ENCODE results near the gene PSMC3.

PSMC3 gene

DNA sequence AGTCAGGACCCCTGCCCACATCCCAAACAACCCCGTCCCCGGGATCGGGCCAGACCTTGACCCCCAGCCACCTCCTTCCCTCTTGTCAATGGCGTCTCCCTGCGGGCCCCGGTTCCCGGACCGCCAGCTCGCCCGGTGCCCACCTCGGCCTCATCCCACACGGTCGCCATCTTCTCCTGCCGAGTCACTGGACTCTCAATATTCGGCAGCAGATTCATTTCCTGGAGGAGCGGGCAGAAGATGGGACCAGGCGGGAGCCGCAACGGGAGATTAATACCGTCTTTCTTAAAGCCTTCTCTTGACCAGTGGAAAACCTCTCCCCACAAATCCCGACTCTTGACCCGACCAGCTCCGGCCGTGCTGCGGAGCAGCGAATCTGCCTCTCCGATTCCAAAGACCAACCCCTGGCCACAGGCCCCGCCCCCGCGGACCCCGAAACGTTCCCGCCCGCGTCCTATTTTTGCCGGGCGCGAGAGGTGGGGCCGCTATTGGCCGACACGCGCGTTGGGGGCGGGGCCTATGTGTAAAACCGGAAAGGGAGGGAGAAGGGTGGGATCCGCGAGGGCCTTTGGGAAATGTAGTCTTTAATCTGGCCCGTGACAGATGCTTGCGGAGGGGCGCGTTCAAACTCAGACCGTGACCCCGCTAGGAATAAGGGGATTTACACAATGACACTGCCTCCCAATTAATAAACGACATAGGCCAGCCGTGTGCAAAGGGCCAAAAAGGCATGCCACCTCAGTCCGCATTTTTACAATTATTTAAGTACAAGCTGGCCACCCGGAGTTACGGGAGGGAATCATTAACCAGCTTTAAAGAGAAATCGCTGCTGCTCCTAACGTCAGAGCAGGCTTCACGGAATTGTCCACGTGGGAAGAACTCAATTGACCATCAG lies at the start of gene PSMC3:
Gene PSMC3 (minus strand): TSS at position 378 of the 895 bp plus-strand sequence. CDS start 160 bp downstream, at position 218.
- peak; percentile 97 to 99 for DNase-seq
- TF ChIP-seq GATA1 (IDR thresholded peaks at IDR 0.05; ENCODE audit: low read depth, low read length): no peak
- TF ChIP-seq POLR2A (IDR thresholded peaks at IDR 0.05; ENCODE audit: low read length): peak; percentile 83

DNA sequence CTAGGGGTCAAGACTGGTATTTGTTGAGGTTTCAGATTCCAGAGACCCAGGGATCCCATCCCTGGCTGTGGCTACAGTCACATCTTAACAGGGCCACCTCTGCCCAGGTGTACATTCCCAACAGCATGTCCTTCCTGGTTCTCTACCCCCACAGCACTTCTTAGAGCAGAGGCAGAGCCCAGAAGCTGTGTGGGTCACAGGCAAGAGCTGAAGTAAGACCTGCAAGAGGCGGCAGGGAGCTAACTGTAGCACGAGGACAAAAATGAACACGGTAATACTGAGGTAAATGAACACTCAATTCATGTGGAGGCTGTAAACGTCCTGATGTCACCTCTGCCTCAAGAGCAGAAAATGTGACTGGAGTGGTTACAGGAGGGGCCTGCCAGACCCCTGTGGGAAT lies 44.4 kb upstream of the PSMC3 start:
- no peak for DNase-seq
- no peak for TF ChIP-seq GATA1 (IDR thresholded peaks at IDR 0.05; ENCODE audit: low read depth, low read length)

DNA sequence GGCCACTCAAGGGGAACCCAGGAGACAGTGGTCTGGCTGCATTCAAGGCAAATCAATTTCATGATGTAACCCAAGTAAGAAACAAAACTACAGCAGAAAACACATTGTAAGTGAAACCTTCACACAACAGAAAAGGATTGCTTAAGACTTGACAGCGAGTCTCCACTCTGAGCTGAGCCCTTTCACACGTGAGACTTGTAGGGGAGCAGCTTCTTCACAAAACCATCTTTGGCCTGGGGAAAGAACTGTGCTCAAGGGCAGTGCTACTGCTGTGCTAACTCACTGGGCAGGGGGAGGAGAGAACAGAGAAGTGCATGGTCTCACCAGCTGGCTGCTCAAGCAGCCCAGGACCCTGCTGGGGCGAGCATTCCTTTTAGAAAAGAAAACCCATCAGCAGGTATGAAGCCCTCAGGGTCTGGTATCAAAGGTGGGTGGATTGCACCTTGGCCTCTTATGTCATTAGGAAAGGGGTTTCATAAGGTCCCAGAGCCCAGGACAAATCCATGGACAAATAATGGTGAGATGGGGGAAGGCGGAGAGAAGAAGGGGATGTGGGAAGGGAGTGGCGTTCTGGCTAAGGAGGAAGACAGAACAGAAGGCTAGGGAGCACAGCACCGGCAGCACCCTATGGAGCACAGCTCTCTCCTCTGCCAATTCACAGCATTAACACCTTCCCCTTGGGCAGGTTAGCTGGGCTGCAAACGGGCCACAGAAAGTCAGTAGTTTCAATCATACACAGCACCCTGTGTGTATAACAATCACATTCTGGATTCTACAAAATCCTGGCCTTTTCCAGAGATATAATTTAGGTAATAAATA lies 43.3 kb upstream of the PSMC3 start:
- no peak for DNase-seq
- TF ChIP-seq GATA1 (IDR thresholded peaks at IDR 0.05; ENCODE audit: low read depth, low read length) (no peak), POLR2A (IDR thresholded peaks at IDR 0.05; ENCODE audit: low read length) (no peak)

DNA sequence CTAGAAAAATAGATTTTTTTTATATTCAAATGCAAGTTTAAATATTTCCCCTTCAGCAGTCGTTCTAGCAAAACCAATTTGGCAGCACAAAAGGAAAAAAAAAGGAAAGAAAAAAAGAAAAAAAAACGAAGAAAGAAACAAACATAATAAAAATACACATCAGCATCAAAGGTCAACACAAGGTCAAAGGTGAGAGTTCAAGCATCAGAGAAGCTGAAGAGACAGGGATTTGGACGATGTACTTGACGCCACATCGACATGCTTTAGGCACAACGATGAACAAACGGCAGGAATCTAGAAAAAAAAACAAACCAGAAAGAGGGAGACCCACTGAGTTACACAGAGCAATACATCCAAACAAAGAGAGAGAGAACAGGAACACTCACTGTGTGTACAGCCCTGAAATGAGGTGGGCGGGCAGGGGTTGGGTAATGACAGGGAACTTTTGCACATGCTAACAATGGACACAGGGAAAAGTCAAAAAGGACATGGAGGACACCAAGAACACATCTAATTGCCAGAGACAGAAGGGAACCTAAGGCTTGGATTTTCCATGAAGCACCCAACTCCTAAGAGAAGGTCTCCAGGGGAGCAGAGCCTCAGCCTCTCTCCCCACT lies 42.5 kb upstream of the PSMC3 start:
- TF ChIP-seq GATA1 (IDR thresholded peaks at IDR 0.05; ENCODE audit: low read depth, low read length) (no peak), POLR2A (IDR thresholded peaks at IDR 0.05; ENCODE audit: low read length) (no peak)

DNA sequence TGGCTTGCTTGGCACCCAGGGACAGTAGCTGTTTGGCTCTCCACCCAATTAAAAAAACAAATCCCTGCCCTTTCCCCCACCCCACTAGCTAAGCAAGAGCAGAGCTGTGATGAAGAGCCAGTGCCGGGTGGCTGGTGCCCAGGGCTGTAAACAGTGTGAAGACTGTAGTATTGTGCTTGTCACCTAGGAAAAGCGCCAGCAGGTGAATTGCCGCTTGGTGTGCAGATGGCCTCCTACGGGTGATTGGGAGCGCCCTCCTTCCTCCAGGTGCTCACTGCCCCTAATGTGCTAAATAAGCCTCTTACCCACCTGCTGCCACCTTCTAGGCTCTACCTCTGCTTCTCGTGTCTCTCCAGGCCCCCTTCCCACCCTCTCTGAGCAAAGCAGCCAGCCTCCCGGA lies 41.1 kb upstream of the PSMC3 start:
- TF ChIP-seq POLR2A (IDR thresholded peaks at IDR 0.05; ENCODE audit: low read length) (no peak), GATA1 (IDR thresholded peaks at IDR 0.05; ENCODE audit: low read depth, low read length) (no peak)
- no peak for DNase-seq

More for the DNA sequence above, 42.5 kb upstream of the PSMC3 start:
- DNase-seq: no peak

DNA sequence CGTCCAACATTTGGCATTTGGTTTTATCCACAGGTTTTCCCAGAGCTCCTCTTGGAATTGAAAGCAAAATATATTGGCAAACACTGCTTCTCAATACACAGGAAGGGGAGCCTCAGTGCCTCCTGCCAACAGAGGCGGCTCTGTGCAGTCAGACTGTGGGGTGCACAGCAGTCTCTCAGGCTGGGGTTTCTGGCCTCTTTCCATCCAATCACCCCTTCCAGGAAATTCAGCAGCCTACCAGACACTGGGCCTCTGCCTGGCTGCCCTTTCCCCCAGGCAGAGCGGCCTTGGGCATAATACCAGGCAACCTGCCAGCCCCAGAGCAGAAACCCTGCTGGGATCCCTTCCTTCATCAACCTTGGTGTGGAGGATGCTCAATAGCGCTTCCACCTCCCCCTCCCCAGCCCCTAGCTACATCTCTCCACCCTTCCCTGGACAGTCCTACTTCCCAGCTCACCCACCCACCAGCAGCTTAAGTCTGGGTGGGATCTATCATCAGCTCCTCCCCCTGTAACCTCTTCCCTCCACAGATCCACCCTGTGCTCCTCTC lies 40.5 kb upstream of the PSMC3 start:
- DNase-seq: no peak
- no peak for TF ChIP-seq GATA1 (IDR thresholded peaks at IDR 0.05; ENCODE audit: low read depth, low read length)
- no peak for TF ChIP-seq POLR2A (IDR thresholded peaks at IDR 0.05; ENCODE audit: low read length)

DNA sequence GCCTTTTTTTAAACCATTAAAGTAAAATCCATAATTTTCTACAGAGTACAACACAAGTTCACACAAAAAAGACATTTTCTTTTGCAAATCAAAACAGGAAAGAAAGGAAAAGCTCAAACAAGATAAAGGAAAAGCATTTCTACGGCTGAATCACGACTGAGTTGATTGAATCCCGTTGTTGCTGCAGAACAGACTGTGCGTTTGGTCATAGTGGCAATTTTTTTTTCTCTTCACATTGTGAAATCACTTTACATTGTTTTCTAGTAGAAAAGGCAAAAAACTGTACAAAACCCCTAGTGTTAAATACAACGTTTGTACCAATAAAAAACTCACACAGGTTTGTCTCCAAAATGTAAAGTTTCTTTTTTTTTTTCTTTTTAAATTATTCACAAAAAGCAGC lies 40.0 kb upstream of the PSMC3 start:
- TF ChIP-seq POLR2A (IDR thresholded peaks at IDR 0.05; ENCODE audit: low read length) (no peak), GATA1 (IDR thresholded peaks at IDR 0.05; ENCODE audit: low read depth, low read length) (no peak)
- DNase-seq: no peak

DNA sequence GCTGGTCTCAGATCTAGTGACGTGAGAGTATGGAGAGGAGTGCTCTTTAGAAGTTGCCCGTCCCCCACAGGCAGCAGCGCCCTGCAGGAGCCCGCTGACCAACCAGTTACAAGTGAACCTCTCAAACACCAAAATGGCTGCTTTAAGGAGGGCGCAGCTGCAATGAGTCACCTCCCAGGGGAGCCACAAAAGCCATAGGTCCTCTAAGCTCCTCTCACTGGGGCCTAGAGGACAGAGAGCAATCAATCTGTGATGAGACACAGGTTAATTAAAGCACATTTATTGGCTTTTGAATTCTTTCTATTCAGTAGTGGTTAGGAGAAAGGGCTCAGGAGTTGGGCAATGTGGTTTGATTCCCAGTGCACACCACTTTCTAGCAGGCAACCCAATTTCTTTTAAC lies 38.2 kb upstream of the PSMC3 start:
- DNase-seq: no peak
- TF ChIP-seq POLR2A (IDR thresholded peaks at IDR 0.05; ENCODE audit: low read length) (no peak), GATA1 (IDR thresholded peaks at IDR 0.05; ENCODE audit: low read depth, low read length) (no peak)

DNA sequence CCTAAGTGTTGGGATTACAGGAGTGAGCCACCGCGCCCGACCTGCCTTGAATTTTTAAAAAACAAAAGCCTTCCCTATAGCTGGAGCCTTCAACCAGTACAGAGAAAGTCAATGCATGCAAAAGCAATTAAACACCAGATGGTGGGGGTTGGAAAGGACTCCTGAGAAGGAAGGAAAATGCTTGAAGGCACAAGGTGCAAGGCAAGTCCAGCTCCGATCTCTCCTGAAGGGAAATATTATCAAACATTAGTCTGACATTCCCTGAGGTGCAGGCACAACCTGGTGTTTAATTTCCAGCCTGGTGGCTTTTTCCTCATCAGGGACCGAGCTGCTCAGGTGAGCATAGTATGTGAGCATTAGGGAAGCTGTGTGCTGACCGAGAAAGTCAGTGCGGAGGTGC lies 35.6 kb upstream of the PSMC3 start:
- TF ChIP-seq GATA1 (IDR thresholded peaks at IDR 0.05; ENCODE audit: low read depth, low read length): no peak
- TF ChIP-seq POLR2A (IDR thresholded peaks at IDR 0.05; ENCODE audit: low read length): no peak
- DNase-seq: no peak

DNA sequence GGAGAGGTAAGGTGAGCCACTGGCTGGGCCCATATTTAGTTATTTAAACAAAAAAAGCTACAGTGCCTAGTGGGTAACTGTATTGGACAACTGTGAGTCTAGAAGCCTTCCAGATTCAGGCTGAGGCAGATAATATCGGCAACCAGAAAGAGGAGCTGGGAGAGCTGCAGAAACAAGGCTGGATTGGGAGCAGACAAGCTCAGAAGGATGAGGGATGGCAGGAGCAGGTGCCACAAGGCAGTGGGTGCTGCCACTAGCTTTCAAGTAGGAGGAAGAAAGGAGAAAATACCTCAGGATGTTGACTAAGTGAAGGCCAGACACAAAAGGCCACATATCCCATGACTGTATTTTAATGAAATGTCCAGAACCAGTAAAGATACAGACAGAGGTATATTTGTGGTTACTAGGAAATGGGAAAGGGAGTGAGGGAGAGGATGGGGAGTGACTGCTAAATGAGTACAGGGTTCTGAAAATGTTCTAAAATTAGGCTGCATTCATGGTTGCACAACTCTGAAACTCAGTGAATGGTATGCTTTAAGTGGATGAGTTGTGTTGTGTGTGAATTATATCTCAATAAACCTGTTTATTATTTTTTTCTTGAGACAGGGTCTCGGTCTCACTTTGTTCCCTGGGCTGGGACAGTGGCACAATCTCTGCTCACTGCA lies 34.5 kb upstream of the PSMC3 start:
- no peak for DNase-seq
- TF ChIP-seq POLR2A (IDR thresholded peaks at IDR 0.05; ENCODE audit: low read length): no peak
- TF ChIP-seq GATA1 (IDR thresholded peaks at IDR 0.05; ENCODE audit: low read depth, low read length): no peak

DNA sequence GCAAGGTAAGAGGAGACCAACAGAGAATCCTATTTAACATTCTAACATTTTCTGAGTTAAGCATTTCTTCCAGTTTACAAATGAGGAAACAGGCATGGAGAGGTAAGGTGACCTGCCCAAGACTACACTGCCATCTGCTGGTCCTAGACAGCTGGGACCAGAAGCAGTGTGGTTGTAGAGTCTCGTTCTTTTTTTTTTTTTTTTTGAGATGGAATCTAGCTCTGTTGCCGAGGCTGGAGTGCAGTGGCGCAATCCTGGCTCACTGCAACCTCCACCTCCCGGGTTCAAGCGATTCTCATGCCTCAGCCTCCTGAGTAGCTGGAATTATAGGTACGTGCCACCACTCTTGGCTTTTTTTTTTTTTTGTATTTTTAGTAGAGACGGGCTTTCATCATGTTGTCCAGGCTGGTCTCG lies 28.0 kb upstream of the PSMC3 start:
- DNase-seq: peak; percentile 84 to 89

DNA sequence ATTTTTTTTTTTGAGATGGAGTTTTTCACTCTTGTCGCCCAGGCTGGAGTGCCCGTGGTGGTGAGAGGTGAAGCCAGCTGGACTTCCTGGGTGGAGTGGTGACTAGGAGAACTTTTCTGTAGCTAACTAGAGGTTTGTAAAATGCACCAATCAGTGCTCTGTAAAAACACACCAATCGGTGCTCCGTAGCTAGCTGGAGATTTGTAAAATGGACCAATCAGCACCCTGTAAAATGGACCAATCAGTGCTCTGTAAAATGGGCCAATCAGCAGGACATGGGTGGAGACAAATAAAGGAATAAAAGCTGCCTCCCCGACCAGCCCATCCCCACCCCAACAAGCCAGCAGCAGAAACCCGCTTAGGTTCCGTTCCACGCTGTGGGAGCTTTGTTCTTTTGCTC lies 27.1 kb upstream of the PSMC3 start:
- peak; percentile 24 to 40 for DNase-seq
- no peak for TF ChIP-seq GATA1 (IDR thresholded peaks at IDR 0.05; ENCODE audit: low read depth, low read length)
- no peak for TF ChIP-seq POLR2A (IDR thresholded peaks at IDR 0.05; ENCODE audit: low read length)

DNA sequence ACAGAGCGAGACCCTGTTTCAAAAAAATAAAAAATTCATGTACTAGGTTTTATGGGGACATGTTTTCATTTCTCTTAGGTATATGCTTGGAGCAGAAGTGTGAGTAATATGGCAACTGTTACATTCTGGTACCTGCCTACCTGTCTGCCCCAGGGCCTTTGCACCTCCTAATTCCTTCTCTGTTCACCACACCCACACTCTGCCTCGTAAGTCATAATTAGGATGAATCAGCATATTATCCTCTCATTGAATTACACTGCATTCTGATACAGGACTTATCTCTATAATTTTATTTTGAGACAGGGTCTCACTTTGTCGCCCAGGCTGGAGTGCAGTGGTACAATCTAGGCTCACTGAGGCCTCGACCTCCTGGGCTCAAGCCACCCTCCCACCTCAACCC lies 25.8 kb upstream of the PSMC3 start:
- TF ChIP-seq GATA1 (IDR thresholded peaks at IDR 0.05; ENCODE audit: low read depth, low read length) (no peak), POLR2A (IDR thresholded peaks at IDR 0.05; ENCODE audit: low read length) (no peak)
- DNase-seq: no peak
